ENCODE measurements around the gene RASGEF1B. TPM values are rescaled to one million over a fixed set of nuclear protein-coding genes. Genes with fewer than 3 reads are reported as not detected.

RASGEF1B gene
- total and polyA plus RNA-seq, 2 experiments from 2014 or later, result 29.1 to 53.4 TPM

DNA sequence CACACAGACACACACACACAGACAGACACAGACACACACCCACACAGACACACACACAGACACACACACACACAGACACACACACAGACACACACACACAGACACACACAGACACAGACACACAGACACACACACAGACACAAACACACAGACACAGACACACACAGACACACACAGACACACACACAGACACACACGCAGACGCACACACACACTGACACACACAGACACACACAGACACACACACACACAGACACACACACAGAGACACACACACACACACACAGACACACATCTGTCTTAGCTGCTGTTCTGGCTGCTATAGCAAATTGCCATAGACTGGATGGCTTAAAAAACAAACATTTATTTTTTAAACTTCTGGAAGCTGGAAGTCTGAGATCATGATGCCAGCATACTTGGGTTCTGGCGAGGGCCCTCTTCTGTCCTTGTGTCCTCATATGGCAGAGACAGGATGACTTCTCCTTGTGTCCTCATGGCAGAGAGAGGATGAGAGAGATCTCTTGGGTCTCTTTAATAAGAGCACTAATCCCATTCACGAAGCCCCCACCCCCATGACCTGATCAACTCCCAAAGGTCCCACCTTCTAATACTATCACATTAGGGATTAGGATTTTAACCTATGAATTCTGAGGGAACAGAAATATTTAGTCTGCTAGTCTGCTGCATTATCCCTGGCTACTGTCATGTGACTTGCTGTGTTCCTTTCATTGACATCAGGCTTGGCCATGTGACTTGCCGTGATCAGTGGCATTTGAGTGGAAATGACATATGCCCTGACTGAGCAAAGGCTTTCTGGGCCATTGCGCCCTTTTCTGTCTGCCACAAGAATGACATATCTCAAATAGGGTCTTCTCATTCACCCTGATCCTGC lies 32.7 kb upstream of the RASGEF1B start:
- Histone ChIP-seq H3K27ac (no peak overlapping the region), H3K4me1 (ENCODE audit: insufficient read depth) (no peaks in the 10 kb centered on the region), H4K20me1 (ENCODE audit: insufficient read depth, poor library complexity, severe bottlenecking) (no peaks in the 10 kb centered on the region), H3K79me2 (no peaks in the 10 kb centered on the region), H3K36me3 (replicated peaks; ENCODE audit: insufficient read depth, low read depth) (no peaks in the 10 kb centered on the region), H3K4me3 (no peak overlapping the region), H3K4me2 (no peak overlapping the region), H2AFZ (no peak overlapping the region), H3K27me3 (no peaks in the 10 kb centered on the region), H3K9me3 (ENCODE audit: low read depth) (no peaks in the 10 kb centered on the region), H3K9me2 (replicated peaks; ENCODE audit: insufficient read depth) (no peaks in the 10 kb centered on the region)
- WGBS (ENCODE audit: low lambda C conversion rate, missing lambda C conversion rate), result 92% methylated on average over 6 of the region's 6 CpGs
- TF ChIP-seq, protein P1, sequence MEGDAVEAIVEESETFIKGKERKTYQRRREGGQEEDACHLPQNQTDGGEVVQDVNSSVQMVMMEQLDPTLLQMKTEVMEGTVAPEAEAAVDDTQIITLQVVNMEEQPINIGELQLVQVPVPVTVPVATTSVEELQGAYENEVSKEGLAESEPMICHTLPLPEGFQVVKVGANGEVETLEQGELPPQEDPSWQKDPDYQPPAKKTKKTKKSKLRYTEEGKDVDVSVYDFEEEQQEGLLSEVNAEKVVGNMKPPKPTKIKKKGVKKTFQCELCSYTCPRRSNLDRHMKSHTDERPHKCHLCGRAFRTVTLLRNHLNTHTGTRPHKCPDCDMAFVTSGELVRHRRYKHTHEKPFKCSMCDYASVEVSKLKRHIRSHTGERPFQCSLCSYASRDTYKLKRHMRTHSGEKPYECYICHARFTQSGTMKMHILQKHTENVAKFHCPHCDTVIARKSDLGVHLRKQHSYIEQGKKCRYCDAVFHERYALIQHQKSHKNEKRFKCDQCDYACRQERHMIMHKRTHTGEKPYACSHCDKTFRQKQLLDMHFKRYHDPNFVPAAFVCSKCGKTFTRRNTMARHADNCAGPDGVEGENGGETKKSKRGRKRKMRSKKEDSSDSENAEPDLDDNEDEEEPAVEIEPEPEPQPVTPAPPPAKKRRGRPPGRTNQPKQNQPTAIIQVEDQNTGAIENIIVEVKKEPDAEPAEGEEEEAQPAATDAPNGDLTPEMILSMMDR (IDR thresholded peaks at IDR 0.05; ENCODE audit: poor library complexity), result no peak
- no peak for TF ChIP-seq EZH2phosphoT487 (IDR thresholded peaks at IDR 0.05; ENCODE audit: low read depth, severe bottlenecking, unreplicated experiment)
- TF ChIP-seq EZH2 (IDR thresholded peaks at IDR 0.05; ENCODE audit: borderline replicate concordance), result no peak
- no peak for DNase-seq (ENCODE audit: low spot score)

DNA sequence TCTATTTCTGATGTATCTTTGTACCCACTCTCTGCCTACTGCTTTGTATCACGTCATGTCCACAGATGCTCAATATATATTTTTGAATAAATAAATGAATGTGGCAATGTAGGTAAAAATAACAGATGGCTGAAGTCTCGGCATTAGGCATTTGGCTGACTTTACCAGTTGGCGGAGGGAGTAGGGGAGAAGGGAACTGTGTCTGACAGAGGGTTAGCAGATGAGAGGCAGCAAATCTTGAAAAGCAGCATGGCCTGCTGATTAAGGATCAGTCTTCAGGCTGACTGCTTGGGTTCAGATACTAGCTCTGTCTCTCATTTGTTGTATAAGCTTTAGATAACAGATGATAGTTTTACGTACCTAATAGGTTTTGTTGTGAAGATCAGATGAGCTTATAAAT lies 31.9 kb upstream of the RASGEF1B start:
- no peak overlapping the region for H3K4me2 ChIP-seq
- no peaks in the 10 kb centered on the region for H3K4me1 ChIP-seq (ENCODE audit: insufficient read depth)
- no peaks in the 10 kb centered on the region for H3K9me3 ChIP-seq (ENCODE audit: low read depth)
- no peaks in the 10 kb centered on the region for H3K27me3 ChIP-seq
- no peaks in the 10 kb centered on the region for H4K20me1 ChIP-seq (ENCODE audit: insufficient read depth, poor library complexity, severe bottlenecking)
- no peak for DNase-seq (ENCODE audit: low spot score)
- TF ChIP-seq, protein P1 (IDR thresholded peaks at IDR 0.05; ENCODE audit: poor library complexity), result no peak
- no peak for TF ChIP-seq EZH2 (IDR thresholded peaks at IDR 0.05; ENCODE audit: borderline replicate concordance)
- TF ChIP-seq EZH2phosphoT487 (IDR thresholded peaks at IDR 0.05; ENCODE audit: low read depth, severe bottlenecking, unreplicated experiment), result no peak
- no peaks in the 10 kb centered on the region for H3K36me3 ChIP-seq (replicated peaks; ENCODE audit: insufficient read depth, low read depth)
- H3K79me2 ChIP-seq, result no peaks in the 10 kb centered on the region
- H3K4me3 ChIP-seq, result no peak overlapping the region
- 86% methylated on average over 4 of the region's 4 CpGs for WGBS (ENCODE audit: low lambda C conversion rate, missing lambda C conversion rate)
- no peaks in the 10 kb centered on the region for H3K9me2 ChIP-seq (replicated peaks; ENCODE audit: insufficient read depth)
- H2AFZ ChIP-seq, result no peak overlapping the region
- H3K27ac ChIP-seq, result no peak overlapping the region

DNA sequence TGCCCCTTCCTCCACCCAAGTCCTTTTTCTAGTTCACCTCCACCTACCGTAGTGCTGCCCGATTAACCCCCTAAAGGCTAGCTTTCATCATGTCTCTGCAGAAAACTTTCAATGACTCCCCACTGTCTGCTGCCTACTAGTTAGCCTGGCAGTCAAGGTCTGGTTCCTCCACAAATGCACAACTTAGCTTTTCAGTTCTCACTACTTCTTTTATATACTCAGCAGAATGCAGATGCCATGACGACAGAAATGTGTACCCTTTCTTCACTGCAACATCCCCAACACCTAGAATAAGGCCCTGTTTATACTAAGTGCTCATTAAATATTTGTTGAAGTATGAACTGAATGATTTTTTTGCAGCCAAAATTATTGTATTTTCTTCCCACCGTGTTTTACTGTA lies 30.9 kb upstream of the RASGEF1B start:
- Histone ChIP-seq H3K9me3 (ENCODE audit: low read depth) (no peaks in the 10 kb centered on the region), H3K79me2 (no peaks in the 10 kb centered on the region), H3K27me3 (no peaks in the 10 kb centered on the region), H3K27ac (no peak overlapping the region), H2AFZ (no peak overlapping the region), H3K4me1 (ENCODE audit: insufficient read depth) (no peaks in the 10 kb centered on the region), H4K20me1 (ENCODE audit: insufficient read depth, poor library complexity, severe bottlenecking) (no peaks in the 10 kb centered on the region), H3K36me3 (replicated peaks; ENCODE audit: insufficient read depth, low read depth) (no peaks in the 10 kb centered on the region), H3K4me2 (no peak overlapping the region), H3K9me2 (replicated peaks; ENCODE audit: insufficient read depth) (no peaks in the 10 kb centered on the region), H3K4me3 (no peak overlapping the region)
- TF ChIP-seq EZH2 (IDR thresholded peaks at IDR 0.05; ENCODE audit: borderline replicate concordance) (no peak), EZH2phosphoT487 (IDR thresholded peaks at IDR 0.05; ENCODE audit: low read depth, severe bottlenecking, unreplicated experiment) (no peak)
- TF ChIP-seq, protein P1 (IDR thresholded peaks at IDR 0.05; ENCODE audit: poor library complexity), result no peak
- no peak for DNase-seq (ENCODE audit: low spot score)
- WGBS (ENCODE audit: low lambda C conversion rate, missing lambda C conversion rate), result 80% methylated on average over 4 of the region's 4 CpGs
